GM12878 (cell line): ENCODE measurements around the gene VPS13C.

Experiments used
- POLR2A ChIP-seq: IDR thresholded peaks from 2 replicates; pipeline ENCODE4 v1.6.1; 2011; ENCODE audit warnings: low read depth, mild to moderate bottlenecking, low read length
- SP1 ChIP-seq: IDR thresholded peaks from one replicate; pipeline ENCODE4 v1.6.1; 2011; ENCODE audit warnings: low read depth, low read length
- SUPT20H ChIP-seq: IDR thresholded peaks from 2 replicates; pipeline ENCODE4 v1.6.1; 2011; ENCODE audit warnings: low read depth, mild to moderate bottlenecking, low read length, moderate library complexity, borderline replicate concordance; ENCODE audit not compliant: control insufficient read depth
- TF ChIP-seq, protein P1 (sequence below): IDR thresholded peaks from 2 replicates; pipeline ENCODE4 v1.6.1; 2012; ENCODE audit warnings: mild to moderate bottlenecking, low read depth, low read length
- TF ChIP-seq, protein P2 (sequence below): IDR thresholded peaks from 2 replicates; pipeline ENCODE4 v1.6.1; 2011; ENCODE audit warnings: low read depth, low read length, improper control_type of control experiment, borderline replicate concordance
- TF ChIP-seq, protein P3 (sequence below), 3 experiments: IDR thresholded peaks in 2 of 3; conservative IDR thresholded peaks in 1 of 3; 2 replicates each; pipeline ENCODE4 v1.5.1; 2011; ENCODE audit warnings: low read depth in 3 of 3, low read length in 3 of 3, mild to moderate bottlenecking in 3 of 3, control low read depth in 2 of 3, moderate library complexity in 2 of 3, inconsistent platforms in 1 of 3, mixed read lengths in 1 of 3; ENCODE audit not compliant: control insufficient read depth in 2 of 3, insufficient read depth in 1 of 3; ENCODE audit errors: extremely low read depth in 1 of 3

DNA sequence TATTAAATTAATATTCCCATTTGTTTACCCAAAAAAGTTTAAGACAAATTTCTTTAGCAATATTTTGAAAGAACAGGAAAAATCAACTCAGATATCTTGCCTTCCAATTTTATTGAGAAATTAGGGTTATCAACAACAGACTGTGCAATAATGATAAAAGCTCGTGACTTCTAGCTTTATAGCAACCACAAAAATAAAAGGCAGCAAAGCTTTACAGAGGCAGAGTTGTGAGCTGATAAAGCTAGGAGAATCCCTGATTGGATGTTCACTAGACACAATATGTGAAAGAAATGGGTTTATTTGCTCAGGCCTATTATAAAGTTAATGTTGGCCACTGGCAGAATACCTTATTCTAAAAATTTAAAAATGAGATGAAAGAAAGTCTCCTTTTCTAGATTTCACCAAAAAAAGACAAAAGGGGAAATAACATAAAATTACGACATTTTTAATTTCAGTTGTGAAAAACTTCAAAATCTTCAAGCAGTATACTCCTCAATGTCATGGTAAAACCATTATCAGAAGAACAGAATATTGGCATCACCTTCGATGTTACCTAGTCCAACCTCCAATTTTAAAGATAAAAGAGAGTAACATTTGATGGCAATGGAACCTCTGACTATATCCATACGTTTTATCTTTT is 2.8 kb downstream of the VPS13C start:
- TF ChIP-seq POLR2A (no peak), SUPT20H (no peak), SP1 (no peak)
- TF ChIP-seq, protein P1, sequence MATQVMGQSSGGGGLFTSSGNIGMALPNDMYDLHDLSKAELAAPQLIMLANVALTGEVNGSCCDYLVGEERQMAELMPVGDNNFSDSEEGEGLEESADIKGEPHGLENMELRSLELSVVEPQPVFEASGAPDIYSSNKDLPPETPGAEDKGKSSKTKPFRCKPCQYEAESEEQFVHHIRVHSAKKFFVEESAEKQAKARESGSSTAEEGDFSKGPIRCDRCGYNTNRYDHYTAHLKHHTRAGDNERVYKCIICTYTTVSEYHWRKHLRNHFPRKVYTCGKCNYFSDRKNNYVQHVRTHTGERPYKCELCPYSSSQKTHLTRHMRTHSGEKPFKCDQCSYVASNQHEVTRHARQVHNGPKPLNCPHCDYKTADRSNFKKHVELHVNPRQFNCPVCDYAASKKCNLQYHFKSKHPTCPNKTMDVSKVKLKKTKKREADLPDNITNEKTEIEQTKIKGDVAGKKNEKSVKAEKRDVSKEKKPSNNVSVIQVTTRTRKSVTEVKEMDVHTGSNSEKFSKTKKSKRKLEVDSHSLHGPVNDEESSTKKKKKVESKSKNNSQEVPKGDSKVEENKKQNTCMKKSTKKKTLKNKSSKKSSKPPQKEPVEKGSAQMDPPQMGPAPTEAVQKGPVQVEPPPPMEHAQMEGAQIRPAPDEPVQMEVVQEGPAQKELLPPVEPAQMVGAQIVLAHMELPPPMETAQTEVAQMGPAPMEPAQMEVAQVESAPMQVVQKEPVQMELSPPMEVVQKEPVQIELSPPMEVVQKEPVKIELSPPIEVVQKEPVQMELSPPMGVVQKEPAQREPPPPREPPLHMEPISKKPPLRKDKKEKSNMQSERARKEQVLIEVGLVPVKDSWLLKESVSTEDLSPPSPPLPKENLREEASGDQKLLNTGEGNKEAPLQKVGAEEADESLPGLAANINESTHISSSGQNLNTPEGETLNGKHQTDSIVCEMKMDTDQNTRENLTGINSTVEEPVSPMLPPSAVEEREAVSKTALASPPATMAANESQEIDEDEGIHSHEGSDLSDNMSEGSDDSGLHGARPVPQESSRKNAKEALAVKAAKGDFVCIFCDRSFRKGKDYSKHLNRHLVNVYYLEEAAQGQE: no peak
- TF ChIP-seq, protein P2, sequence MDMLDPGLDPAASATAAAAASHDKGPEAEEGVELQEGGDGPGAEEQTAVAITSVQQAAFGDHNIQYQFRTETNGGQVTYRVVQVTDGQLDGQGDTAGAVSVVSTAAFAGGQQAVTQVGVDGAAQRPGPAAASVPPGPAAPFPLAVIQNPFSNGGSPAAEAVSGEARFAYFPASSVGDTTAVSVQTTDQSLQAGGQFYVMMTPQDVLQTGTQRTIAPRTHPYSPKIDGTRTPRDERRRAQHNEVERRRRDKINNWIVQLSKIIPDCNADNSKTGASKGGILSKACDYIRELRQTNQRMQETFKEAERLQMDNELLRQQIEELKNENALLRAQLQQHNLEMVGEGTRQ: no peak
- TF ChIP-seq, protein P3, sequence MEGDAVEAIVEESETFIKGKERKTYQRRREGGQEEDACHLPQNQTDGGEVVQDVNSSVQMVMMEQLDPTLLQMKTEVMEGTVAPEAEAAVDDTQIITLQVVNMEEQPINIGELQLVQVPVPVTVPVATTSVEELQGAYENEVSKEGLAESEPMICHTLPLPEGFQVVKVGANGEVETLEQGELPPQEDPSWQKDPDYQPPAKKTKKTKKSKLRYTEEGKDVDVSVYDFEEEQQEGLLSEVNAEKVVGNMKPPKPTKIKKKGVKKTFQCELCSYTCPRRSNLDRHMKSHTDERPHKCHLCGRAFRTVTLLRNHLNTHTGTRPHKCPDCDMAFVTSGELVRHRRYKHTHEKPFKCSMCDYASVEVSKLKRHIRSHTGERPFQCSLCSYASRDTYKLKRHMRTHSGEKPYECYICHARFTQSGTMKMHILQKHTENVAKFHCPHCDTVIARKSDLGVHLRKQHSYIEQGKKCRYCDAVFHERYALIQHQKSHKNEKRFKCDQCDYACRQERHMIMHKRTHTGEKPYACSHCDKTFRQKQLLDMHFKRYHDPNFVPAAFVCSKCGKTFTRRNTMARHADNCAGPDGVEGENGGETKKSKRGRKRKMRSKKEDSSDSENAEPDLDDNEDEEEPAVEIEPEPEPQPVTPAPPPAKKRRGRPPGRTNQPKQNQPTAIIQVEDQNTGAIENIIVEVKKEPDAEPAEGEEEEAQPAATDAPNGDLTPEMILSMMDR (IDR thresholded peaks at IDR 0.05 in 2 of 3, conservative IDR thresholded peaks at IDR 0.05 in 1 of 3; ENCODE audit: control insufficient read depth in 2 of 3, extremely low read depth in 1 of 3, insufficient read depth in 1 of 3, low read depth in 3 of 3, low read length in 3 of 3): no peak
